Keratinocyte (primary cell): ENCODE results near the gene FASTKD2. TPM values are rescaled to one million over a fixed set of nuclear protein-coding genes. Genes with fewer than 3 reads are reported as not detected.

Experiments used
- DNase-seq: peaks from one replicate; pipeline ENCODE4 v3.0.0-alpha.2; 2011; ENCODE audit warnings: low read depth, missing footprints, low spot score
- FAIRE-seq: peaks from 2 replicates; lab custom pipeline; 2011; peaks lifted over from hg19 to GRCh38; lab: Jason Lieb, UNC
- H2AFZ ChIP-seq: 2 replicates; pipeline ENCODE4 v1.6.0; 2012; ENCODE audit warnings: low read length, control low read depth, inconsistent platforms; ENCODE audit not compliant: control insufficient read depth
- H3K27ac ChIP-seq: 2 replicates; pipeline ENCODE4 v1.5.1; 2011; ENCODE audit warnings: low read length; ENCODE audit not compliant: control insufficient read depth, insufficient read depth
- H3K27me3 ChIP-seq: 3 replicates; pipeline ENCODE4 v1.6.0; 2011; ENCODE audit warnings: low read length; ENCODE audit not compliant: control insufficient read depth, insufficient read depth; ENCODE audit errors: extremely low read depth
- H3K36me3 ChIP-seq, 2 experiments: 2 replicates in 1 of 2; 3 replicates in 1 of 2; pipeline ENCODE4 v1.5.1; 2011; ENCODE audit warnings: low read length in 2 of 2, mild to moderate bottlenecking in 1 of 2; ENCODE audit not compliant: control insufficient read depth in 2 of 2, insufficient read depth in 2 of 2; ENCODE audit errors: extremely low read depth in 1 of 2
- H3K4me1 ChIP-seq: 3 replicates; pipeline ENCODE4 v1.5.1; 2011; ENCODE audit warnings: low read length; ENCODE audit not compliant: control insufficient read depth, insufficient read depth; ENCODE audit errors: extremely low read depth
- H3K4me2 ChIP-seq: 3 replicates; pipeline ENCODE4 v1.6.0; 2011; ENCODE audit warnings: low read depth, low read length; ENCODE audit not compliant: control insufficient read depth, insufficient read depth; ENCODE audit errors: extremely low read depth
- H3K4me3 ChIP-seq, 3 experiments: fragments of 200-600 bp in 1 of 3; sonication (generic) in 1 of 3; 2 replicates in 2 of 3; 3 replicates in 1 of 3; pipeline ENCODE4 v1.5.1; 2011 to 2016; ENCODE audit warnings: low read length in 3 of 3, mild to moderate bottlenecking in 3 of 3, control low read depth in 2 of 3, inconsistent platforms in 1 of 3, low read depth in 1 of 3, mixed read lengths in 1 of 3, mixed run types in 1 of 3, moderate library complexity in 1 of 3; ENCODE audit not compliant: control insufficient read depth in 2 of 3, insufficient read depth in 2 of 3; ENCODE audit errors: extremely low read depth in 1 of 3
- H3K79me2 ChIP-seq: 2 replicates; pipeline ENCODE4 v1.6.0; 2012; ENCODE audit warnings: low read length; ENCODE audit not compliant: control insufficient read depth, insufficient read depth
- H3K9ac ChIP-seq: 3 replicates; pipeline ENCODE4 v1.6.0; 2011; ENCODE audit warnings: low read length; ENCODE audit not compliant: control insufficient read depth, insufficient read depth; ENCODE audit errors: extremely low read depth
- H3K9me1 ChIP-seq: 3 replicates; pipeline ENCODE4 v1.6.0; 2011; ENCODE audit warnings: low read length; ENCODE audit not compliant: control insufficient read depth, insufficient read depth; ENCODE audit errors: extremely low read depth
- H3K9me3 ChIP-seq: 2 replicates; pipeline ENCODE4 v1.5.1; 2012; ENCODE audit warnings: low read depth, low read length; ENCODE audit not compliant: control insufficient read depth
- H4K20me1 ChIP-seq: 3 replicates; pipeline ENCODE4 v1.6.0; 2011; ENCODE audit warnings: low read length; ENCODE audit not compliant: control insufficient read depth, insufficient read depth; ENCODE audit errors: extremely low read depth
- CTCF ChIP-seq, 3 experiments: IDR thresholded peaks in 1 of 3; conservative IDR thresholded peaks in 1 of 3; optimal IDR thresholded peaks in 1 of 3; 2 replicates in 2 of 3; 3 replicates in 1 of 3; pipeline versions ENCODE3 to v1.5.1; 2011; ENCODE audit warnings: low read length in 3 of 3, mild to moderate bottlenecking in 3 of 3, moderate library complexity in 2 of 3, control low read depth in 1 of 3, inconsistent platforms in 1 of 3; ENCODE audit not compliant: insufficient read depth in 2 of 3; ENCODE audit errors: extremely low read depth in 1 of 3
- EZH2 ChIP-seq: IDR thresholded peaks from one replicate; pipeline ENCODE4 v1.6.1; 2012; ENCODE audit warnings: inconsistent platforms, mild to moderate bottlenecking, low read length, moderate library complexity
- dilution Hi-C: fragments of 300-500 bp; cut with MboI; formaldehyde crosslinking; loops from one replicate; pipeline ENCODE4 v1.7.0; 2020; ENCODE audit warnings: low sequenced_read_pairs; ENCODE audit not compliant: extremely low pct_ligation_motif_present
- polyA plus RNA-seq, 5 experiments: library from polyadenylated mRNA; depleted of rRNA in 3 of 5; stranded (reverse) in 3 of 5; stranded (forward) in 1 of 5; unstranded in 1 of 5; fragments of >200 nt; gene quantifications; 1 replicate in 1 of 5; 2 replicates in 3 of 5; 3 replicates in 1 of 5; pipeline versions ENCODE4 v1.2.1 to v1.2.3, GENCODE V29; 2011 to 2012; ENCODE audit warnings: missing spikeins in 2 of 5, low read depth in 1 of 5, low replicate concordance in 1 of 5

The FASTKD2 gene
- polyA plus RNA-seq, 1 donor (not counting 4 experiments of a cell fraction or from before 2014, with no cell fraction given): 51.1 TPM

GRCh38 chr2:206824993-206825392 is 59.6 kb downstream of the FASTKD2 start:
- TF ChIP-seq CTCF (optimal IDR thresholded peaks at IDR 0.05 in 1 of 3, IDR thresholded peaks at IDR 0.05 in 1 of 3, conservative IDR thresholded peaks at IDR 0.05 in 1 of 3; ENCODE audit: extremely low read depth in 1 of 3, insufficient read depth in 2 of 3, low read length in 3 of 3) (no peak), EZH2 (no peak)
- Histone ChIP-seq H3K9me1 (no peaks in the 10 kb centered on the region), H4K20me1 (no peaks in the 10 kb centered on the region), H3K9ac (no peak overlapping the region), H3K4me2 (no peak overlapping the region), H3K27me3 (no peaks in the 10 kb centered on the region), H3K4me3 (no peak overlapping the region), H3K9me3 (no peaks in the 10 kb centered on the region), H3K4me1 (no peaks in the 10 kb centered on the region), H3K36me3 (no peaks in the 10 kb centered on the region), H3K27ac (no peak overlapping the region), H3K79me2 (no peaks in the 10 kb centered on the region), H2AFZ (no peak overlapping the region)
- no peak for FAIRE-seq
- dilution Hi-C loops: no loop called here
- DNase-seq: no peak

DNA sequence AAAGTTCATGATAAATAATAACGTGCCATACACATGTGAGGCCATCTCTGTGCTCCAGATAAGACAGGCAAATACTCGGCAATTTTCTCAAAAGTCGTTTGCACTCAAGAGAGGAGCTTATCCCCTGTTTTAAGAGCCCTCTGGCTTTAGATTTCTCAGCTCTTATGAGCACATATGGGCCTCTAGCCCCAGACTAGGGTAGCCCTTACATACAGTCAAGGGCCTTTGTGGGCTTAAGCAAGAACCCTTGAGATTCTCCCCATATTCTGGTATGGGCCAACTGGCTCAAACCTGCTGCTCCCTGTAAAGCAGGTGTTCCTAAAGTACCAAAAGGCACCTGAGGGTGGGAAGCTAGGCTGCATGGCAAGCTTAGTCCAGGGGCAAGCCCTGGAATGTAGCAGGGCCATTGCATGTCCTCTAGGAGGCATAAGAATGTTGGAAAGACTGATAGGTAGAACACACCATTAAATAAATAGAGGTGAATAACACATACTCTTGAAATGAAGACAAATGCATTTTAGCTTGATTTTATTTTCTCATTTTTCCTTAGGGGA is 66.1 kb downstream of the FASTKD2 start:
- DNase-seq: no peak
- dilution Hi-C loops: no loop called here
- Histone ChIP-seq H4K20me1 (no peaks in the 10 kb centered on the region), H2AFZ (no peak overlapping the region), H3K36me3 (no peaks in the 10 kb centered on the region), H3K27me3 (no peaks in the 10 kb centered on the region), H3K79me2 (no peaks in the 10 kb centered on the region), H3K9me3 (no peaks in the 10 kb centered on the region), H3K27ac (no peak overlapping the region), H3K9ac (no peak overlapping the region), H3K4me1 (no peaks in the 10 kb centered on the region), H3K9me1 (no peaks in the 10 kb centered on the region), H3K4me2 (no peak overlapping the region), H3K4me3 (no peak overlapping the region)
- TF ChIP-seq EZH2 (no peak), CTCF (optimal IDR thresholded peaks at IDR 0.05 in 1 of 3, IDR thresholded peaks at IDR 0.05 in 1 of 3, conservative IDR thresholded peaks at IDR 0.05 in 1 of 3; ENCODE audit: extremely low read depth in 1 of 3, insufficient read depth in 2 of 3, low read length in 3 of 3) (no peak)
- no peak for FAIRE-seq
